ENCODE data around the gene CDKN2AIPNL.

Gene CDKN2AIPNL

GRCh38 chr5:134438721-134439123 lies 27.0 kb upstream of the CDKN2AIPNL start:
- no peak overlapping the region for H3K4me3 ChIP-seq (ENCODE audit: low read depth, low read length)
- TF ChIP-seq, protein P1, sequence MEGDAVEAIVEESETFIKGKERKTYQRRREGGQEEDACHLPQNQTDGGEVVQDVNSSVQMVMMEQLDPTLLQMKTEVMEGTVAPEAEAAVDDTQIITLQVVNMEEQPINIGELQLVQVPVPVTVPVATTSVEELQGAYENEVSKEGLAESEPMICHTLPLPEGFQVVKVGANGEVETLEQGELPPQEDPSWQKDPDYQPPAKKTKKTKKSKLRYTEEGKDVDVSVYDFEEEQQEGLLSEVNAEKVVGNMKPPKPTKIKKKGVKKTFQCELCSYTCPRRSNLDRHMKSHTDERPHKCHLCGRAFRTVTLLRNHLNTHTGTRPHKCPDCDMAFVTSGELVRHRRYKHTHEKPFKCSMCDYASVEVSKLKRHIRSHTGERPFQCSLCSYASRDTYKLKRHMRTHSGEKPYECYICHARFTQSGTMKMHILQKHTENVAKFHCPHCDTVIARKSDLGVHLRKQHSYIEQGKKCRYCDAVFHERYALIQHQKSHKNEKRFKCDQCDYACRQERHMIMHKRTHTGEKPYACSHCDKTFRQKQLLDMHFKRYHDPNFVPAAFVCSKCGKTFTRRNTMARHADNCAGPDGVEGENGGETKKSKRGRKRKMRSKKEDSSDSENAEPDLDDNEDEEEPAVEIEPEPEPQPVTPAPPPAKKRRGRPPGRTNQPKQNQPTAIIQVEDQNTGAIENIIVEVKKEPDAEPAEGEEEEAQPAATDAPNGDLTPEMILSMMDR (IDR thresholded peaks at IDR 0.05; ENCODE audit: low read depth, low read length, missing control alignments): no peak
- no peak for DNase-seq (ENCODE audit: low read depth)

- H3K4me3 ChIP-seq (ENCODE audit: low read depth, low read length): no peak overlapping the region
- DNase-seq (ENCODE audit: low read depth): no peak
- TF ChIP-seq, protein P1 (IDR thresholded peaks at IDR 0.05; ENCODE audit: low read depth, low read length, missing control alignments): no peak
These were observed 26.3 kb upstream of the CDKN2AIPNL start for GRCh38 chr5:134437847-134438581.

GRCh38 chr5:134437340-134437846 lies 25.7 kb upstream of the CDKN2AIPNL start:
- TF ChIP-seq, protein P1 (IDR thresholded peaks at IDR 0.05; ENCODE audit: low read depth, low read length, missing control alignments): no peak
- no peak for DNase-seq (ENCODE audit: low read depth)
- H3K4me3 ChIP-seq (ENCODE audit: low read depth, low read length): no peak overlapping the region

DNA sequence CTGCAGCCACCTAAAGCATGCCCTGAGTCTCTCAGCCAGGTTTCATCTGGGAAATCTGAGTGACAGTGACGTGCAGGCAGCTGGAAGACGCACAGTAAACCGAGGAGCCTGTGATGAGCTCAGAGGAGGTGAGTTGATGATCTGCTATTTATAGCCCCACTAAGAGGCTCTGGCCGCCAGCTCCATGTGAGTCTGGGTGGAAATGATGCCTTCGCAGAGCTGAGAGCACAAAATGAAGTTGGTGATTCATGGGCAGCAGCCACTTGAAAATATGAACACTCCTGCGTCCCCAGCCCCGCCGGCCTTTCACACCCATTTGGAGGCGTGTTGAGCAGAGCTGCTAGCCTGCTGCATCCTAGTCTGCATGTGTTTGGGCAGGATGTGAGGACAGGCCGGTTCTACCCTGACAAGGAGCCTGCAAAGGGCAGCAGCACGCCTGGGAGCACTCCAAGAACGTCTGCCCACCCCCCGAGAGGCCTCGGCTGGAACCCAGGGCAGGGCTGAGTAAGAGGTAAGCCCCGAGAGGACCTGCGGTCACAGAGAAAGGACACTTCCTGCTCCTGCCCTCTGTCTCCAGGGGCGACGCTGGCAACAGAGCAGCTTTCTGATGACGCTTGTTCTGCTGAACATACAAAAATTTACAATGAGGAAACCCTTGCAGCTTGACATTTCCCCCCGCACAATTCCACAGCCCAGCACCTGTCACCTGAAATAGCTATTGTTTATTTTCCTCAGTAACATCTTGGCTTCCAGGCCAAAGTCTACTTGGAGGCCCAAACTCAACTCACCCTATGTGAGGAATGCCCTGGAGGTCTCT lies 25.1 kb upstream of the CDKN2AIPNL start:
- TF ChIP-seq, protein P1 (IDR thresholded peaks at IDR 0.05; ENCODE audit: low read depth, low read length, missing control alignments): no peak
- DNase-seq (ENCODE audit: low read depth): peak; percentile 38
- H3K4me3 ChIP-seq (ENCODE audit: low read depth, low read length): no peak overlapping the region

GRCh38 chr5:134435560-134435959 lies 23.9 kb upstream of the CDKN2AIPNL start:
- DNase-seq (ENCODE audit: low read depth): no peak
- TF ChIP-seq, protein P1 (IDR thresholded peaks at IDR 0.05; ENCODE audit: low read depth, low read length, missing control alignments): no peak
- H3K4me3 ChIP-seq (ENCODE audit: low read depth, low read length): no peak overlapping the region

DNA sequence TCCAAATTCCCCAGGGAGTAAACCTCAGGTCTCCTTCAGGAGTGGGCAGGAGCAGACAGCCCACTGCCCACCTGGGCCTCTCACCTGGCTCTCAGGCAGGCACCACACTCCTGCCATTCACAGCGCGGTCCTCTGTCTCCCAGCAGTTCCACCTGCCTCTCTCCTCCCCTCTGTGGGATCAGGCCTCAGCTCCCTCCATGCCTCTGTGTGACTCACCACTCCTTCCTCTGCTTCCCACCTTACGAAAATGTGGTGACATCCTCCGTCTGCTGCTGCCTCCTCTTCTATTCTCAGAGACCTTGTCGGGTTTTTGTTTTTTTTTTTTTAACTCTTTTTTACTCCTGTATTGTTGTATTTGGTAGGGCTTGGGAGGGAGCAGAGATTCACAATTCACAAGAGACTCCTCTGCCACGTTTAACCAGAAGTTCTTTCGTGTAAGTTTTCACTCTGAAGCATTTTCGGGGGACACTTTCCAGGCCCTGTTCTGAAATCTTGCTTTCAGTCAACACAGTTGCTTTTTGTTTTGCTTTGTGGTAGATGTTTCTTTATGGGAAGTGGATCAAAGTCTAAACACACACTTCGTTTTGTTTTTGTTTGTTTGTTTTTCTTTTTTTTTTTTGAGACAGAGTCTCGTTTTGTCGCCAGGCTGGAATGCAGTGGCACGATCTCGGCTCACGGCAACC lies 21.1 kb upstream of the CDKN2AIPNL start:
- DNase-seq (ENCODE audit: low read depth): no peak
- no peak overlapping the region for H3K4me3 ChIP-seq (ENCODE audit: low read depth, low read length)
- TF ChIP-seq, protein P1 (IDR thresholded peaks at IDR 0.05; ENCODE audit: low read depth, low read length, missing control alignments): no peak
